Cardiac muscle cell (in vitro differentiated cells and primary cell): Measurements from ENCODE around the gene PIK3AP1. TPM values are rescaled to one million over a fixed set of nuclear protein-coding genes. Genes with fewer than 3 reads are reported as not detected.
A peak's percentile ranks its signal among the peaks of the same experiment; 100 is the strongest.

Experiments used
- DNase-seq, 2 donors: peaks; one replicate each; pipeline versions ENCODE4 v3.0.0 to v3.0.0-alpha.2; 2010 to 2017; ENCODE audit warnings: low read depth in 1 of 2, low spot score in 1 of 2
- H3K27ac ChIP-seq: fragments of 200-600 bp; sonication (generic); 2 replicates; pipeline ENCODE4 v1.5.1; 2016
- H3K27me3 ChIP-seq: fragments of 200-600 bp; sonication (generic); 2 replicates; pipeline ENCODE4 v1.6.0; 2016; ENCODE audit warnings: control low read depth
- H3K36me3 ChIP-seq: fragments of 200-600 bp; sonication (generic); 2 replicates; pipeline ENCODE4 v1.5.1; 2016; ENCODE audit warnings: control low read depth
- H3K4me1 ChIP-seq: fragments of 200-600 bp; sonication (generic); 2 replicates; pipeline ENCODE4 v1.8.1; 2017; ENCODE audit warnings: low read depth, mild to moderate bottlenecking, mixed run types
- H3K4me3 ChIP-seq: fragments of 200-600 bp; sonication (generic); 2 replicates; pipeline ENCODE4 v1.5.1; 2016; ENCODE audit warnings: mild to moderate bottlenecking
- H3K9me3 ChIP-seq: fragments of 200-600 bp; sonication (generic); 2 replicates; pipeline ENCODE4 v1.5.1; 2017; ENCODE audit warnings: low read depth, mild to moderate bottlenecking, control low read depth
- polyA plus RNA-seq: library from polyadenylated mRNA; unstranded; fragments of >200 nt; fragmentation: Nextera tagmentation; extraction: Ambion mirVana; gene quantifications from 2 replicates; pipeline ENCODE4 v1.2.1, GENCODE V29; 2016
- total RNA-seq: library from RNA; depleted of rRNA; stranded (reverse); fragments of >200 nt; gene quantifications from 2 replicates; pipeline ENCODE4 v1.2.3, GENCODE V29; 2016
- TF ChIP-seq, protein P1 (sequence below): IDR thresholded peaks from 2 replicates; pipeline ENCODE4 v1.5.1; 2012; ENCODE audit warnings: low read depth, mild to moderate bottlenecking, low read length

Gene PIK3AP1
- total and polyA plus RNA-seq, 2 experiments from 2014 or later: 1.1 to 2.7 TPM

GRCh38 chr10:96622013-96622787, 98.1 kb downstream of the PIK3AP1 start:
- no peak for DNase-seq
- no peak overlapping the region for H3K27ac ChIP-seq
- H3K36me3 ChIP-seq: no peaks in the 10 kb centered on the region
- peaks cover 36% of the 10 kb centered on the region for H3K4me1 ChIP-seq
- TF ChIP-seq, protein P1, sequence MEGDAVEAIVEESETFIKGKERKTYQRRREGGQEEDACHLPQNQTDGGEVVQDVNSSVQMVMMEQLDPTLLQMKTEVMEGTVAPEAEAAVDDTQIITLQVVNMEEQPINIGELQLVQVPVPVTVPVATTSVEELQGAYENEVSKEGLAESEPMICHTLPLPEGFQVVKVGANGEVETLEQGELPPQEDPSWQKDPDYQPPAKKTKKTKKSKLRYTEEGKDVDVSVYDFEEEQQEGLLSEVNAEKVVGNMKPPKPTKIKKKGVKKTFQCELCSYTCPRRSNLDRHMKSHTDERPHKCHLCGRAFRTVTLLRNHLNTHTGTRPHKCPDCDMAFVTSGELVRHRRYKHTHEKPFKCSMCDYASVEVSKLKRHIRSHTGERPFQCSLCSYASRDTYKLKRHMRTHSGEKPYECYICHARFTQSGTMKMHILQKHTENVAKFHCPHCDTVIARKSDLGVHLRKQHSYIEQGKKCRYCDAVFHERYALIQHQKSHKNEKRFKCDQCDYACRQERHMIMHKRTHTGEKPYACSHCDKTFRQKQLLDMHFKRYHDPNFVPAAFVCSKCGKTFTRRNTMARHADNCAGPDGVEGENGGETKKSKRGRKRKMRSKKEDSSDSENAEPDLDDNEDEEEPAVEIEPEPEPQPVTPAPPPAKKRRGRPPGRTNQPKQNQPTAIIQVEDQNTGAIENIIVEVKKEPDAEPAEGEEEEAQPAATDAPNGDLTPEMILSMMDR: no peak
- H3K4me3 ChIP-seq: no peak overlapping the region
- no peaks in the 10 kb centered on the region for H3K27me3 ChIP-seq
- H3K9me3 ChIP-seq: no peaks in the 10 kb centered on the region

DNA sequence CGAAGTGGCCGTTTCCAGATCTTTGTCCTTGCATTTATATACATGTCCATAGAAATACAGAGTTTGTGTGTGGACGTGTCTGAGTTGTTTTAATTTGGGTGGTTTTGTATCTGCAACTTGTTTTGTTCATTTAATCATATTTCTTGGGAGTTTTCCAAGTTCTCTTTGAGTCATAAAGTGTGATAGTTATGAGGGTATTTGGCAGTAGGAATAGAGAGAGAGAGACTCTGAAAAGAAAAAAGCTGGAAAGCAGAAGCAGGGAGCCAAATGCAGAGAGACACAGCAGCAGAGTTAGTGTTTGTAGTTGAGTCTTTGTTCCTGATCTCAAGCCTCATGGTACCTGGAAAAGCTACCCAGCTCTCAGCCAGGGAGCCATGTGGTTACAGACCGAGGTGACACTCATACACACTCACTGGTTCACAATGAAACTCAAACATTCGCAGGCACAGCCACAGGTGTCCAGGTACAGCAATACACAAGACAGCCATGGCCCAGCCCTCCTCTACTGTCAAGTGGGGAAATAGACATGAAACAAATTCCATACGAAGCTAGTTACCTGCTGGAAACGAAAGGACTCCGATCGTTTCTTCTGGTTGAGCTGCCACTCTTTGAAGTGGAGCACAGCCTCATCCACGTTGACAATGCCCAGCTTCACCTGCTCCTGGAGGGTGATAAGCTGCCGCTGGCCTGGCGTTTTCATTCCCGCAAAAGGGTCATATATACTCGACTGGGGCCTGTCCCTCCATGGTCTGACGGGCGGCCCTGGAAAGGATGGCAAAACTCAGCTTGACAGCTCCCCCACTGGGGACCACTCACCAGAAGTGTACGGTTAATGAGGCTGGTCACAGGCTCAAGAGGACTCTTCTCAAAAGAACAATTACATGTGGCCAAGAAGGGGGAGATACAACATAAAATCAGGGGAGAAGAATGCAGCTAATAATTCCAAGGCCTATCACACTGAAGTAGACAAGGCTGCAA, 100.2 kb downstream of the PIK3AP1 start:
- Histone ChIP-seq H3K9me3 (no peaks in the 10 kb centered on the region), H3K36me3 (no peaks in the 10 kb centered on the region), H3K27ac (peak overlapping the region; percentile 79), H3K4me3 (no peak overlapping the region), H3K27me3 (no peaks in the 10 kb centered on the region), H3K4me1 (peaks cover 37% of the 10 kb centered on the region)
- TF ChIP-seq, protein P1: no peak
- peak; percentile 50 to 66 for DNase-seq

DNA sequence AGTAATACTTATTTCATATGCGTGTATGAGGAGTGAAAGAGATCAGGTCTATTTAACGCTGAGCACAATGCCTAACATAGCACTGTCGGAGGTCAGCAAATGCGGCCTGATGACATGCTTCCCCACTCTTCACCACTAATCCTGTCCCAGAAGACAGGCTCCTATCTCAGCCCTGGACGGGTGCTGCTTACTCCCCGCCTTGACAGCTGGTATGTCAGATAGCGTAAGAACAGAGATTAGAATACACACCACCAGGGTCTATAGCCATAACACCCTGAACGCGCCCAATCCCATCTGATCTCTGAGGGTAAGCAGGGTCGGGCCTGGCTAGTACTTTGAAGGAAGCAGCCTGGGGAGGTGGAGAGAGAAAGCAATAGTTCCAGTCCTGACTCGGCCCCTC, 101.2 kb downstream of the PIK3AP1 start:
- H3K4me1 ChIP-seq: peaks cover 43% of the 10 kb centered on the region
- no peaks in the 10 kb centered on the region for H3K36me3 ChIP-seq
- TF ChIP-seq, protein P1: no peak
- DNase-seq: peak; percentile 4 to 31
- H3K27me3 ChIP-seq: no peaks in the 10 kb centered on the region
- H3K9me3 ChIP-seq: no peaks in the 10 kb centered on the region
- peak overlapping the region; percentile 79 for H3K27ac ChIP-seq
- H3K4me3 ChIP-seq: no peak overlapping the region

- Histone ChIP-seq H3K4me3 (no peak overlapping the region), H3K9me3 (no peaks in the 10 kb centered on the region), H3K4me1 (peaks cover 43% of the 10 kb centered on the region), H3K27ac (peak overlapping the region; percentile 79), H3K36me3 (no peaks in the 10 kb centered on the region), H3K27me3 (no peaks in the 10 kb centered on the region)
- TF ChIP-seq, protein P1: no peak
- DNase-seq: peak; percentile 38 to 54
Measured at GRCh38 chr10:96618653-96619052, 101.7 kb downstream of the PIK3AP1 start.

DNA sequence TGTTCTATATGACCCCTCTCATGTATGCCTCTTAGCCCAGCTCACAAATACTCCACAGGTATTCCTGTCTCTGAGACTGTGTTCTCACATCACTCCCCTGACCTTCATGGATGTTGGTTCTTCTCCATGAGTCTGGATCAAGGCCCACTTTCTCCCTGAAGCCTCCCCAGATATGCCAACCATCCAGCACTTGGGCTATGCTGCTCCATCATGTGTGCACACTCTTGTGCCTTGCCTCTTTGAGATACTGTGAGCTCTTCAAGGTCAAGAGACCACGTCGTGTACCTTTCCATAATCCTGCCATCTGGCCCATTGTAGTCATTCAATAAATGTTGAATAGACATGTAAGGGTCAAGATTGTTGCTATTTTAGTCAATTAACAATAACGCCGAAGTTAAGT, 103.4 kb downstream of the PIK3AP1 start:
- Histone ChIP-seq H3K9me3 (no peaks in the 10 kb centered on the region), H3K27me3 (no peaks in the 10 kb centered on the region), H3K4me1 (peaks cover 43% of the 10 kb centered on the region), H3K4me3 (no peak overlapping the region), H3K36me3 (no peaks in the 10 kb centered on the region), H3K27ac (no peak overlapping the region)
- no peak for DNase-seq
- TF ChIP-seq, protein P1: no peak
